Activated T-helper 17 cell treated with anti-CD3 and anti-CD28 coated beads, Interleukin-2, amount 50 U/mL, for 72 hours (primary cell): ENCODE measurements around the gene ESRRG. TPM values are rescaled to one million over a fixed set of nuclear protein-coding genes. Genes with fewer than 3 reads are reported as not detected.
"Not testable (repeated sequence)": the region's sequence is repeated elsewhere in the genome, so short reads cannot be mapped to it uniquely, and the experiment has no call there.

Source experiments
- ATAC-seq: fragments of 150-1000 bp; cut with Tn5 transposase; replicated peaks from 2 replicates; pipeline ENCODE4 v1.10.0; 2021; ENCODE audit warnings: mild to moderate bottlenecking, moderate library complexity
- H3K27ac Mint-ChIP-seq: one replicate; pipeline ENCODE4 v1.8.0; 2022; ENCODE audit warnings: mixed read lengths
- H3K27me3 Mint-ChIP-seq: one replicate; pipeline ENCODE4 v1.8.0; 2022; ENCODE audit warnings: mixed read lengths
- H3K36me3 Mint-ChIP-seq: one replicate; pipeline ENCODE4 v1.8.0; 2022; ENCODE audit warnings: low read depth, mild to moderate bottlenecking, mixed read lengths
- H3K4me1 Mint-ChIP-seq: one replicate; pipeline ENCODE4 v1.8.0; 2022; ENCODE audit warnings: mixed read lengths
- H3K4me3 Mint-ChIP-seq: one replicate; pipeline ENCODE4 v1.8.0; 2022; ENCODE audit warnings: mild to moderate bottlenecking, mixed read lengths
- H3K9me3 Mint-ChIP-seq: one replicate; pipeline ENCODE4 v1.8.0; 2022; ENCODE audit warnings: mixed read lengths
- total RNA-seq, 2 donors: library from RNA; stranded (reverse); gene quantifications; one replicate each; pipeline ENCODE4 v1.2.3, GENCODE V29; 2022

Gene ESRRG
- total RNA-seq, 2 donors from 2014 or later = not detected

DNA sequence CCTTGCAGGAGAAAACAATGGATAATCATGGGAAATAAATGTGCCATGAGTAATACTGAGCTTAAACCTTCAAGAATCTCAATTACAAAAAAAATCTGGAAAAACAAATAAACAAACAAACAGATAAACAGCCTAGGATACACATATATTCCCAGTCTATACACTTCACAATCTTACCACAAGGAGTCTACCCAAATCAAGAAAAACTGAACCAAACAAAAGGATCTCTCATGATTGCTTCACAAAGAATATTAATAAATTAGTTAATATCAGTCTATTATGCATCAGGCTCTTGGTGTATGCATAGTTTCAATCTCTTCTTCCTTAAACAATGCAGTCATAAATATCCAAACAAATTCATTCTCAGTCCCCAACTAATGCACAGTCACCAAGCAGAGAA, 3.2 kb upstream of the ESRRG start:
- no peak overlapping the region for H3K4me3 Mint-ChIP-seq
- ATAC-seq = no peak
- peaks cover 10% of the 10 kb centered on the region for H3K27me3 Mint-ChIP-seq
- peaks cover 4% of the 10 kb centered on the region for H3K9me3 Mint-ChIP-seq
- H3K36me3 Mint-ChIP-seq = no peaks in the 10 kb centered on the region
- no peak overlapping the region for H3K27ac Mint-ChIP-seq
- H3K4me1 Mint-ChIP-seq = no peaks in the 10 kb centered on the region

DNA sequence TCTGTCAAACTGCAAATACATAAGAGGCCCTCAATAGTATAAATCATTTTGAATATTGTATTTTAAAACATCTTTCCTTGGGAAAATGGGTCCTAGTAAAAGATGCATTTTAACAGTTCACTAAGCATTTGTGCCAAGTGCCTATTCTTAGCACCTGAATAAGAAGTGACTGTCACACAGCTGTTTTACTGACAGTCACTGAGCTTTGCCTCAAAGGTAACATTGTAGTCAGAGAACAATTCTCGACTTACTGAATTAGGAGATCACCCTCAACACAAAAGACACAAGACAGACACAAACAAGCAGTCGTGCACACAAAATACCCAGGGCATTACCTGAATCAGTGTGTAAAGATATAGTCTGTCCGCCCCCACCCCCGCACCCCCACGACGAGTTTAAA, 408 bp downstream of the ESRRG start:
- H3K9me3 Mint-ChIP-seq = no peaks in the 10 kb centered on the region
- no peak overlapping the region for H3K27ac Mint-ChIP-seq
- no peaks in the 10 kb centered on the region for H3K4me1 Mint-ChIP-seq
- no peak for ATAC-seq
- no peaks in the 10 kb centered on the region for H3K36me3 Mint-ChIP-seq
- no peak overlapping the region for H3K4me3 Mint-ChIP-seq
- peaks cover 10% of the 10 kb centered on the region for H3K27me3 Mint-ChIP-seq

DNA sequence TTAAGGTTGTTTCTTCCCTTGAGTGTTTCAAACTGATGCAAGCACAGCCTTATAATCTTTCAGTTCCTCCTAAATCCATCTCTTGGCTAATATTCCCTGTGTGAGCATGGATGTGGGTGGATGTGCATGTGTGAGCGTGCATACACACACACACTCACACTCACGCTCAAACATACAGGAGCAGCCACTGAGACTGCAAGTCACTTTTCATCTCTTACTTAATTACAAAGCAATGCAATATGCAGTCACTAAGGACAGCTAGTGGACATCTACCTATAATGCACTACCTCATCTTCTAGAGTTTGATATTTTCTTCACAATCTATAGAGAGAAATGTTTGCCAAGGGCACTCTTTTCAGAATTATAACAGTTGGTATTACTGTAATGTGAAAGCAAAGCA, 1.4 kb downstream of the ESRRG start:
- no peak for ATAC-seq
- no peaks in the 10 kb centered on the region for H3K36me3 Mint-ChIP-seq
- H3K4me1 Mint-ChIP-seq = no peaks in the 10 kb centered on the region
- H3K27ac Mint-ChIP-seq = no peak overlapping the region
- no peaks in the 10 kb centered on the region for H3K9me3 Mint-ChIP-seq
- H3K27me3 Mint-ChIP-seq = peaks cover 10% of the 10 kb centered on the region
- H3K4me3 Mint-ChIP-seq = no peak overlapping the region

DNA sequence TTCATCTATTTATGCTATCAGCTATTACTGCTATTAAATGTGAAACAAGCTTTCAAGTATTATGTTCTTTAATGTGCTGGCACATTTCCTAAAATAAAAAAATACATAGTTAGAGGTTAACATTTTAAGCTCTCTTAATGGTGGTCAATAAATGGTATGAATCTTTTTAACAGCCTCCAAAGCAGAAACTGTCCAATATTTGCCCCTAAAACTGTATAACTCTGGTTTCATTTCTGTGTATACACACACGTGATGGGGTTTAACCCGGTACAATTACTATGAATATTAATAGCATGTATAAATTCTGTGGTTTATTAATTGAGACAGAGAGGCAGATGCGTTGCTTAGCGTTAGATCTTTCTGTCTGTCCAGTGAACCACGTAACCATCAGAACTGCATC, 2.2 kb downstream of the ESRRG start:
- peaks cover 10% of the 10 kb centered on the region for H3K27me3 Mint-ChIP-seq
- H3K4me3 Mint-ChIP-seq = no peak overlapping the region
- ATAC-seq = no peak
- H3K9me3 Mint-ChIP-seq = no peaks in the 10 kb centered on the region
- H3K36me3 Mint-ChIP-seq = no peaks in the 10 kb centered on the region
- H3K27ac Mint-ChIP-seq = no peak overlapping the region
- H3K4me1 Mint-ChIP-seq = no peaks in the 10 kb centered on the region

DNA sequence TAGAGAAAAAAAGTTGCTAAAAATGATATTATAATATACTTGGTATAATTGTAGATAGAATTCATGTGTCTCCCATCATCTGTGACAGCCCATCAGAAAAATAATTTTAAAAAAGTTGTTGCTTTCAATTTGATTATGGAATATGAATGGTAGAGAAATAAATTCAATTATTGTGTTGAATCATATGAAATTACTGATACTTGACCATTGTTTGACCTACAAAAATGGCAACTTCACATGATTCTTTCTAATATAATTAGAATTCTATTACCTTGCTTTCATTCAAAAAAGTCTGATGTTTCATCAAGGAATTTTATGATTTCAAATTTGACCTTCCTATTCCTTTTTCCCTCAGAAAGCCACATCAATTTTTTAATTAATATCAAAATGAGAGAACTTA, 11.5 kb downstream of the ESRRG start:
- H3K9me3 Mint-ChIP-seq = no peaks in the 10 kb centered on the region
- H3K4me1 Mint-ChIP-seq = no peaks in the 10 kb centered on the region
- no peaks in the 10 kb centered on the region for H3K36me3 Mint-ChIP-seq
- no peak for ATAC-seq
- H3K27ac Mint-ChIP-seq = no peak overlapping the region
- no peak overlapping the region for H3K4me3 Mint-ChIP-seq
- H3K27me3 Mint-ChIP-seq = no peaks in the 10 kb centered on the region

DNA sequence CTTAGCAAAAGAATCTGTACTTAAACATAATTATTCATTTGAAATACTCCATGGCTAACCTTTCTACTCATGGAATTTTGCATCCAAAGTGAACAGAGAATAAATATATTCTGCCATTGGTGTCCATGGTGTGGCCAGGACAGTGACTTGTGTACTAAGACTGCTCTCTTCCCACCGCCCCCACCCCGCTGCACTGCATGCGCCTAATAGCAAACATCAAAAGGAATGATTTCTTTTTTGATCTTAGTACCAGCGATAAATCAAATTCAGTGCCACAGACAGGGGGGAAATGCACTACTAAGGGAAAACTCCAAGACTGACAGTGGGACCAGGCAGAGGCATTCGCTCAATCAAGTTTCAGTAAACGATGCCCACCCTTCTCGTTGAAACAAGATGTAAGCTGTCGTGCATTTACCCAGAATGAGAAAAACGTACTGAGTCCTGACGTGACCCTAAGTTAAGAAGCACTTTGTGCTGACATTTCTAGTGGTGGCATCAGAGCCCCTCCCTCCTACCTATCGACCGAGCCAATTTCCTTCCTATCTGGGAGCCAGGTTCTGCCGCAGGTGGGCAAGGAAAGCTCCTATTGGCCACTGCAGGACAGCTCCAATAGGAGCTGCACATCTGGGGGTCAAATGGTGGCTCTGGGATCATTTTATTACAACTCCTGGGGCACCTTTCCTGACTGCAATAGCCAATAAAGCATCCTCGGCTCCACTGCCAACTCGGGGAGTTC, 12.5 kb downstream of the ESRRG start:
- no peaks in the 10 kb centered on the region for H3K4me1 Mint-ChIP-seq
- H3K4me3 Mint-ChIP-seq = no peak overlapping the region
- H3K27me3 Mint-ChIP-seq = no peaks in the 10 kb centered on the region
- no peaks in the 10 kb centered on the region for H3K36me3 Mint-ChIP-seq
- H3K9me3 Mint-ChIP-seq = no peaks in the 10 kb centered on the region
- H3K27ac Mint-ChIP-seq = no peak overlapping the region
- no peak for ATAC-seq

DNA sequence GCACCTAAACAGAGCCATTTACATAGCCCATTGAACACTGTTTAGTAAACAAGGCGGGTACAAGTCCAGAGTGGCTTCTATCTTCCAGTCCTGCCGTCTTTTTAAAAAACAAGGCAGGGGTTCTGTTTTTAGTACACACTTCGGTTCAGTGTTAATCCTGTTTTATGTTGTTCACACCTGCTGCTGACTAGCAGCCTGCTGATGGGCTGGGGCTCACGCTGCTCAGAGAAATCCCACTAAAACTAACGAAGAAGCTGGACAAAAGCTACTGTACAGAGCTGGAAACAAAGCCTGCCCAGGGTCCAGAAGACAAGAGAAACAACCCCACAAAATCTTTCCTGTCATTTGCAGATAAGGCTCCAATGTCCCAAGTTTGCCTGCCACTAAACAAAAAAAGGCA, 13.2 kb downstream of the ESRRG start:
- Mint-ChIP-seq H3K36me3 (no peaks in the 10 kb centered on the region), H3K9me3 (no peaks in the 10 kb centered on the region), H3K4me1 (no peaks in the 10 kb centered on the region), H3K27ac (no peak overlapping the region), H3K4me3 (no peak overlapping the region), H3K27me3 (no peaks in the 10 kb centered on the region)
- no peak for ATAC-seq

DNA sequence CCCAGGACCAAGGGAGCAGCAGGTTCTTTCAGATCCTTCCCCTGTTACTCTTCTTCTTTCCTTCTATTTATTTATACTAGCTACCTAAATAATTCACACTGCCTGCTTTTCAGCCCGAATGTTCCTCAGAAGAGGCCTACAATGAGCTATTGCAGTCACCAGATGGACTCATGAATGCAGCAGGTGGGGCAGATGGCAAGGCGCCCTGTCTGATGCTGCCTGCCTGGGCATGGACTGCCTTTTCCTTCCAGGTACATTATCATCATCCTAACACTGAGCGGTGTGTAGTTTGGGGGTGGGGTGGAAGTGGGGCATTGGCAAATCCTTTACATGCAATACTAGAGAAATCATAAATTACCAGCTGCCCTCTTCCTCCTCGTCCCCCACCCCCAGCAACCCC, 17.6 kb downstream of the ESRRG start:
- Mint-ChIP-seq H3K36me3 (no peaks in the 10 kb centered on the region), H3K4me1 (no peaks in the 10 kb centered on the region), H3K27ac (no peak overlapping the region), H3K27me3 (no peaks in the 10 kb centered on the region), H3K9me3 (no peaks in the 10 kb centered on the region), H3K4me3 (no peak overlapping the region)
- ATAC-seq = no peak

DNA sequence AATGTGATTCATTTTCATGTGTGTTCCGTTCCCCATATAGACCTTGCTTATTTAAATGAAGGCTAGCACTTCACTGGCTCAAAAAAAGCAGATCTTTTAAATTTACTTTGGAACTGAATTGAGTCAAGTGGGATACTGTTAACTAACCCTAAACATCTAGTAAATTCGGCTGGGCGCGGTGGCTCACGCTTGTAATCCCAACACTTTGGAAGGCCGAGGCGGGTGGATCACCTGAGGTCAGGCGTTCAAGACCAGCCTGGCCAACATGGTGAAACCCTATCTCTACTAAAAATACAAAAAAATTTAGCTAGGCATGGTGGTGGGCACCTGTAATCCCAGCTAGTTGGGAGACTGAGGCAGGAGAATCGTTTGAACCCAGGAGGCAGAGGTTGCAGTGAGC, 19.2 kb downstream of the ESRRG start:
- H3K36me3 Mint-ChIP-seq, H3K27ac Mint-ChIP-seq, ATAC-seq, H3K4me1 Mint-ChIP-seq, H3K27me3 Mint-ChIP-seq, H3K4me3 Mint-ChIP-seq, H3K9me3 Mint-ChIP-seq: not testable (repeated sequence)

DNA sequence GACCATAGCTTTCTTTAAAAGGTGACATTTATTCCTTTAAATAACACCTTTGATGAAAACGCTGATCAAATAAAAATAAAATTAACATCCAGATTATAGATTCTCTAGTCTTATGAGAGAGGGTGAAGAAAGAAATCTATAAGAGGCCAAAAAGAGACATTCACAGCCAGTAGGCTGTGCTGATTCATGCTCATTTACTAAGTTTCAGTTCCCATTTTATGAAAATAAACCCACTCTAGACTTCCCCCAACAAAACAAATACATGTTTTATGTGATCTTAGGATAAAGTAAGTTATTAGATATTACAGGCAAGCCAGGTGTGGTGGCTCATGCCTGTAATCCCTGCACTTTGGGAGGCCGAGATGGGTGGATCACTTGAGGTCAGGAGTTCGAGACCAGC, 21.1 kb downstream of the ESRRG start:
- no peak for ATAC-seq
- Mint-ChIP-seq H3K36me3 (no peaks in the 10 kb centered on the region), H3K9me3 (peaks cover 11% of the 10 kb centered on the region), H3K4me1 (no peaks in the 10 kb centered on the region), H3K4me3 (no peak overlapping the region), H3K27me3 (no peaks in the 10 kb centered on the region), H3K27ac (no peak overlapping the region)

DNA sequence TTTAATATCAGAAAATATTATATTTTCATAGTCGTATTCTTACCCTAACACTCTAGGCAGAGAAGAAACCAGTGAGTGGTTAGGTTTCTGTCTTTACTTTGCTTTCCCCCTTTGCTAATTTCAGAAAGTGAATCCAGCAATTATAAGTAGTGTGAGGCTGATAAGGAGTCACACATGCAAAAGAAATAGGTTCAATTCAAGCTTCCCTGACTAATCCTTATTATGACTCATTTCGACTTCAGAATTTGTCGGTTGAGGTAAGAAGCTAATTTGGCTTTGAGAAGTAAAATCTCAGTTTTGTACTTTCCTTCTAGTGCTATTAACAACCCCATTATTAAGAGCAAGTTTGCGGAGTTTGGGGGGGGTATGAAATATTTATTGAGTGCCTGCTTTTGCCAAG, 22.4 kb downstream of the ESRRG start:
- Mint-ChIP-seq H3K27me3 (no peaks in the 10 kb centered on the region), H3K27ac (no peak overlapping the region), H3K9me3 (peaks cover 11% of the 10 kb centered on the region), H3K4me1 (no peaks in the 10 kb centered on the region), H3K36me3 (no peaks in the 10 kb centered on the region), H3K4me3 (no peak overlapping the region)
- ATAC-seq = no peak

DNA sequence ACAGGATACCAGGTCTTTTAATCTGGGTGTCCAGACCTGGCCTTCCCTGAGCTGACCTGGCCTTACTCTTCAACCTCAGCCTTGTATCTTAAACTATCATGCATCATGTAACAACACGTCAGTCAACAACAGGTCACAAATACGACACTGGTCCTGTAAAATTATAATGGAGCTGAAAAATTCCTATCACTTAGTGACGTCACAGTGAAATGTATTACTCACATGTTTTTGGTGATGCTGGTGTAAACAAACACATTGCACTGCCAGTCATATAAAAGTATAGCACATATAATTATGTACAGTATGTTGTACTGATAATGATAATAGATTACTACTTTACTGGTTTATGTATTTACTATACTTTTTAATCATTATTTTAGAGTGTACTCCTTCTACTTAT, 31.5 kb downstream of the ESRRG start:
- no peaks in the 10 kb centered on the region for H3K4me1 Mint-ChIP-seq
- no peak overlapping the region for H3K27ac Mint-ChIP-seq
- no peak overlapping the region for H3K4me3 Mint-ChIP-seq
- no peaks in the 10 kb centered on the region for H3K27me3 Mint-ChIP-seq
- H3K9me3 Mint-ChIP-seq = peaks cover 8% of the 10 kb centered on the region
- no peaks in the 10 kb centered on the region for H3K36me3 Mint-ChIP-seq
- ATAC-seq = no peak

DNA sequence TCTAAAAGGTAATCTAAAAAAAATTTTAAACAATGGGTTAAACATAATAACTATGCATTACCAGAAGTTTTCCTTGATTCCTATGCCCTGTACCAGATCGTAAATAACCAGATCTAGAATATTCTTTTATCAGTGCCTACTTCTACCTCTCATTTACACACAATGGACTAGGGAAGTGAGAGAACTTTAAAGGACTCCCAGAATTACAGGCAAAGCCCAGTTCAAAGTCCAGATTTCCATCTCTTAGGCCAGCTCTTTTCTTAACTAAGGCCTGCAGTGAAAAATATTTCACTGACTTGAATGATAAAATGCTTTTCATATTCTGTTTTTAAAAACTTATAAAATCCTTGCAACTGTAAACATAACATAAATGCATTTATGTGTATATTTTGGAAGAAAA, 32.6 kb downstream of the ESRRG start:
- ATAC-seq = no peak
- Mint-ChIP-seq H3K36me3 (no peaks in the 10 kb centered on the region), H3K9me3 (peaks cover 8% of the 10 kb centered on the region), H3K27ac (no peak overlapping the region), H3K27me3 (no peaks in the 10 kb centered on the region), H3K4me1 (no peaks in the 10 kb centered on the region), H3K4me3 (no peak overlapping the region)

DNA sequence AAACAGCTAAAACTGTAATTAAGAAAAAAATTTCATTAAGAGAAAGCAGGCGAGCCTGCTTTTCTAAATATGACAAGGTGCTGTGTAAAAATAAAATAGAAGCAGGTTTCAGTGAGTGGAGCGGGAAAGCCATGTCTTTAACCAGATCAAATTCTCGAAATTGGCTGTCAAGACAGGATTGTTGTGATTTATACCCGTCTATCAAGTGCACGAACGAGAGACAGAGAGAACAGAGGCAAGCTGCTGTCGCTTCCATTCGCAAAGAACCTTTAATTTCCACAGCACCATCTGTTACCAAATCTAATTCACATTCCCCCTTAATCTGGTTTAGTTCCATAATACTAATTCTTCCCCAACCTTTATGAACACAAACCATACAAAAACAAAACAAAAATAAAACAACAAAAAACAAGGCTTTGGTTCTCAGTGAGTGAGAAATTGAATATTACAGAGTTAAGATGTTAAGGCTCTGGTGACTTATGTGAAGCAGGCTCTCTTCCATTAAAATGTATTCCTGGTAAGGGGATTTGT, 35.0 kb downstream of the ESRRG start:
- no peaks in the 10 kb centered on the region for H3K27me3 Mint-ChIP-seq
- no peak for ATAC-seq
- H3K36me3 Mint-ChIP-seq = no peaks in the 10 kb centered on the region
- no peak overlapping the region for H3K27ac Mint-ChIP-seq
- H3K4me1 Mint-ChIP-seq = no peaks in the 10 kb centered on the region
- no peak overlapping the region for H3K4me3 Mint-ChIP-seq
- peaks cover 8% of the 10 kb centered on the region for H3K9me3 Mint-ChIP-seq

DNA sequence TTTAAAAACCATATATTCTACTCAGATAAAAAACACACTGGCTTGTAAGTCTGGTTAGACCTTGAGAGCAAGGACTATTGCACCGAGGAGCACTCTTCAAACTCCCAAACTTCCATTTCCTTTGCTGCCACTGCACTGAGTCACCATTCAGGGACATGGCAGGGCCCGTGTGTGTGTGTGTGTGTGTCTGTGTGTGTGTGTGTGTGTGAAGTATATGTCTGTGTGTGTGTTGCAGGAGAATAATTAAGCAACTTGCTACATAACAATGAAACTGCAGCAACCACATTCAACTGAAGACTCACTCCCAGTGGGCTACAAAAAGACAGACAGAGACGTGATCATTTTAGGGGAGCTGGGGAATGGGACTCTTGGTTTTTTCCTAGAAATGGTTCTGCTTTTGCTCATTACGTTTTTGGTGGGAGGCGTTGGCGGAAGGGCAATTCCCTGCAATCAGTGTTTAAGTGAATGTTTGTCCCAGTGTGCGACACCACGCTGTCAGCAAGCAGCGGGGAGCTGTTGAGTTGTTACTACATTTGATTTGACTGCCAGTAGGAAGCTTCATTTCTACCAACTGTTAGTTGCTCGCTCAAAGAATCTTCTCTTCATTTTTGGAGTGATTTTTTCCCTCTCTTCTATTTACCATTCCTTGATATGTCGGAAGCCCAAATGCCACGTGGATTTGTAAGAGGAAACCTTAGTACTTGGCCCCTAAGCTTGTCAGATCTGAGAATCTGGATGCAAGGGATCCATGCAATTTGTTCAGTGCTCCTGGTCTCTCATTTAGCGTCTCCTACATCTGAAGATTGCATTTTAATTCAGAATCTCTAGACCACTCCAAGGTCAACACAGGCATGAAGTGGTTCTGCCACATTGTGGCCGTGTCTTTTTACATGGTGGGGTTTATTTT, 36.1 kb downstream of the ESRRG start:
- Mint-ChIP-seq H3K4me1 (no peaks in the 10 kb centered on the region), H3K9me3 (peaks cover 8% of the 10 kb centered on the region), H3K36me3 (no peaks in the 10 kb centered on the region), H3K27ac (no peak overlapping the region), H3K27me3 (no peaks in the 10 kb centered on the region), H3K4me3 (no peak overlapping the region)
- ATAC-seq = no peak
